Vagina (tissue), 2 donors: Measurements from ENCODE around the gene CELF4.

Experiments used
- POLR2AphosphoS5 ChIP-seq, 2 donors: sonication (generic); formaldehyde crosslinking; IDR thresholded peaks; one replicate each; pipeline ENCODE4 v1.9.0; 2017; ENCODE audit warnings: antibody characterized with exemption in 2 of 2, mild to moderate bottlenecking in 2 of 2, low read depth in 1 of 2; ENCODE audit not compliant: insufficient read depth in 1 of 2
- TF ChIP-seq, protein P1 (sequence below), 3 experiments: fragments of 450-650 bp in 2 of 3; fragments of 200-600 bp in 1 of 3; sonication (generic) in 1 of 3; IDR thresholded peaks; one replicate each; pipeline ENCODE4 v1.5.1; 2017 to 2019; ENCODE audit warnings: antibody characterized with exemption in 3 of 3, mild to moderate bottlenecking in 2 of 3, moderate library complexity in 2 of 3

- TF ChIP-seq, protein P1, sequence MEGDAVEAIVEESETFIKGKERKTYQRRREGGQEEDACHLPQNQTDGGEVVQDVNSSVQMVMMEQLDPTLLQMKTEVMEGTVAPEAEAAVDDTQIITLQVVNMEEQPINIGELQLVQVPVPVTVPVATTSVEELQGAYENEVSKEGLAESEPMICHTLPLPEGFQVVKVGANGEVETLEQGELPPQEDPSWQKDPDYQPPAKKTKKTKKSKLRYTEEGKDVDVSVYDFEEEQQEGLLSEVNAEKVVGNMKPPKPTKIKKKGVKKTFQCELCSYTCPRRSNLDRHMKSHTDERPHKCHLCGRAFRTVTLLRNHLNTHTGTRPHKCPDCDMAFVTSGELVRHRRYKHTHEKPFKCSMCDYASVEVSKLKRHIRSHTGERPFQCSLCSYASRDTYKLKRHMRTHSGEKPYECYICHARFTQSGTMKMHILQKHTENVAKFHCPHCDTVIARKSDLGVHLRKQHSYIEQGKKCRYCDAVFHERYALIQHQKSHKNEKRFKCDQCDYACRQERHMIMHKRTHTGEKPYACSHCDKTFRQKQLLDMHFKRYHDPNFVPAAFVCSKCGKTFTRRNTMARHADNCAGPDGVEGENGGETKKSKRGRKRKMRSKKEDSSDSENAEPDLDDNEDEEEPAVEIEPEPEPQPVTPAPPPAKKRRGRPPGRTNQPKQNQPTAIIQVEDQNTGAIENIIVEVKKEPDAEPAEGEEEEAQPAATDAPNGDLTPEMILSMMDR (IDR thresholded peaks at IDR 0.05) = no peak
- no peak for TF ChIP-seq POLR2AphosphoS5 (IDR thresholded peaks at IDR 0.05; ENCODE audit: insufficient read depth in 1 of 2, low read depth in 1 of 2)
Observed at GRCh38 chr18:37441821-37442220, 123.8 kb downstream of the CELF4 start.
